Gastrocnemius medialis (tissue), 4 donors: ENCODE measurements around the gene UNC13B. TPM values are rescaled to one million over a fixed set of nuclear protein-coding genes. Genes with fewer than 3 reads are reported as not detected.

Experiments
- ATAC-seq, 2 donors: fragments of 150-250 bp; one replicate each; pipeline ENCODE4 v1.9.1; 2016
- DNase-seq, 2 donors: peaks; one replicate each; pipeline ENCODE4 v3.0.0-alpha.2; 2019
- H3K27ac ChIP-seq, 4 donors: fragments of 200-600 bp; sonication (generic); 1 replicate in 1 of 4; 2 replicates in 3 of 4; pipeline ENCODE4 v1.5.1; 2016 to 2018; ENCODE audit warnings: mild to moderate bottlenecking in 2 of 4, moderate library complexity in 1 of 4
- H3K27me3 ChIP-seq, 3 donors: fragments of 200-600 bp; sonication (generic) in 2 of 3; 1 replicate in 1 of 3; 2 replicates in 2 of 3; pipeline versions ENCODE4 v1.5.1 to v1.6.0; 2016 to 2019; ENCODE audit warnings: mild to moderate bottlenecking in 1 of 3, moderate library complexity in 1 of 3
- H3K36me3 ChIP-seq, 2 donors: fragments of 200-600 bp; sonication (generic) in 1 of 2; one replicate each; pipeline ENCODE4 v1.5.1; 2017 to 2018
- H3K4me1 ChIP-seq, 2 donors: fragments of 200-600 bp; sonication (generic) in 1 of 2; one replicate each; pipeline ENCODE4 v1.5.1; 2016 to 2017; ENCODE audit warnings: mild to moderate bottlenecking in 2 of 2
- H3K4me3 ChIP-seq, 4 donors: fragments of 200-600 bp; sonication (generic) in 3 of 4; 1 replicate in 1 of 4; 2 replicates in 3 of 4; pipeline ENCODE4 v1.5.1; 2016 to 2019; ENCODE audit warnings: mild to moderate bottlenecking in 2 of 4
- H3K9me3 ChIP-seq, 3 donors: fragments of 200-600 bp; sonication (generic) in 2 of 3; 1 replicate in 1 of 3; 2 replicates in 2 of 3; pipeline ENCODE4 v1.5.1; 2016 to 2019
- CTCF ChIP-seq, 5 experiments: fragments of 450-650 bp in 3 of 5; fragments of 200-600 bp in 2 of 5; sonication (generic) in 2 of 5; IDR thresholded peaks in 4 of 5; conservative IDR thresholded peaks in 1 of 5; 1 replicate in 4 of 5; 2 replicates in 1 of 5; pipeline ENCODE4 v1.5.1; 2016 to 2019; ENCODE audit warnings: antibody characterized with exemption in 5 of 5, mild to moderate bottlenecking in 3 of 5, moderate library complexity in 3 of 5
- POLR2A ChIP-seq, 2 donors: fragments of 450-650 bp; IDR thresholded peaks; one replicate each; pipeline ENCODE4 v1.6.1; 2017; ENCODE audit warnings: antibody characterized with exemption in 2 of 2, mild to moderate bottlenecking in 2 of 2, moderate library complexity in 2 of 2
- in situ Hi-C, 4 donors: fragments of 200-750 bp; cut with MboI; loops; one replicate each; pipeline versions ENCODE4 v1.15.0 to v1.8.0; 2017; ENCODE audit warnings: low sequenced_read_pairs in 4 of 4
- intact Hi-C: fragments of 100-400 bp; cut with DNase I; formaldehyde crosslinking; loops from one replicate; pipeline ENCODE4 v1.15.1; 2023; ENCODE audit warnings: low total_unique reads
- total RNA-seq, 4 donors: library from RNA; depleted of rRNA; stranded (reverse); fragments of >200 nt; gene quantifications; one replicate each; pipeline versions ENCODE4 v1.1.0 to v1.2.3, GENCODE V29; 2016

The UNC13B gene
- total RNA-seq, 4 donors from 2014 or later: 7.5 to 17.5 (median 13.1) TPM

- H3K4me3 ChIP-seq: no peak overlapping the region
- ATAC-seq (no peak), DNase-seq (no peak)
- no peaks in the 10 kb centered on the region for H3K36me3 ChIP-seq
- H3K4me1 ChIP-seq: peaks cover 28 to 42% of the 10 kb centered on the region in 2 donors
- intact Hi-C loops (loop anchor here (10.0 kb wide), 1 partner anchor 266 kb away; no protein-coding TSS in a partner anchor), in situ Hi-C loops (no loop called here)
- H3K27ac ChIP-seq: peak overlapping the region in 1 of 4 donors; percentile 8
- no peaks in the 10 kb centered on the region for H3K27me3 ChIP-seq
- no peaks in the 10 kb centered on the region for H3K9me3 ChIP-seq
- no peak for TF ChIP-seq CTCF (IDR thresholded peaks at IDR 0.05 in 4 of 5, conservative IDR thresholded peaks at IDR 0.05 in 1 of 5)
- TF ChIP-seq POLR2A (IDR thresholded peaks at IDR 0.05): no peak
Observed at GRCh38 chr9:35288778-35289177, 127.0 kb downstream of the UNC13B start.

GRCh38 chr9:35293376-35293964 is 131.7 kb downstream of the UNC13B start:
- DNase-seq (no peak), ATAC-seq (no peak)
- peaks cover 0 to 13% of the 10 kb centered on the region in 2 donors for H3K36me3 ChIP-seq
- TF ChIP-seq CTCF (IDR thresholded peaks at IDR 0.05 in 4 of 5, conservative IDR thresholded peaks at IDR 0.05 in 1 of 5) (no peak), POLR2A (IDR thresholded peaks at IDR 0.05) (no peak)
- in situ Hi-C loops: no loop called here
- H3K27ac ChIP-seq: no peak overlapping the region
- peaks cover 14 to 21% of the 10 kb centered on the region in 2 donors for H3K4me1 ChIP-seq
- no peak overlapping the region for H3K4me3 ChIP-seq
- H3K27me3 ChIP-seq: no peaks in the 10 kb centered on the region
- H3K9me3 ChIP-seq: no peaks in the 10 kb centered on the region
- intact Hi-C loops: no loop called here

- DNase-seq: no peak
- in situ Hi-C loops: no loop called here
- no peak for ATAC-seq
- TF ChIP-seq CTCF (IDR thresholded peaks at IDR 0.05 in 4 of 5, conservative IDR thresholded peaks at IDR 0.05 in 1 of 5) (no peak), POLR2A (IDR thresholded peaks at IDR 0.05) (no peak)
- Histone ChIP-seq H3K9me3 (no peaks in the 10 kb centered on the region), H3K4me1 (peaks cover 14 to 19% of the 10 kb centered on the region in 2 donors), H3K27me3 (no peaks in the 10 kb centered on the region), H3K4me3 (no peak overlapping the region), H3K36me3 (peaks cover 0 to 13% of the 10 kb centered on the region in 2 donors), H3K27ac (no peak overlapping the region)
- intact Hi-C loops: no loop called here
Observed at GRCh38 chr9:35294066-35294465, 132.3 kb downstream of the UNC13B start.

GRCh38 chr9:35294556-35294955 is 132.7 kb downstream of the UNC13B start:
- intact Hi-C loops: no loop called here
- no peak for TF ChIP-seq CTCF (IDR thresholded peaks at IDR 0.05 in 4 of 5, conservative IDR thresholded peaks at IDR 0.05 in 1 of 5)
- TF ChIP-seq POLR2A (IDR thresholded peaks at IDR 0.05): no peak
- no peaks in the 10 kb centered on the region for H3K9me3 ChIP-seq

More at GRCh38 chr9:35294556-35294955, 132.7 kb downstream of the UNC13B start:
- H3K4me3 ChIP-seq: no peak overlapping the region
- peaks cover 14% of the 10 kb centered on the region in 2 donors for H3K4me1 ChIP-seq
- DNase-seq (no peak), ATAC-seq (no peak)
- H3K27ac ChIP-seq: no peak overlapping the region
- no peaks in the 10 kb centered on the region for H3K27me3 ChIP-seq
- peaks cover 0 to 13% of the 10 kb centered on the region in 2 donors for H3K36me3 ChIP-seq
- in situ Hi-C loops: no loop called here
